HT1080 (cell line): ENCODE measurements around the gene PREB. TPM values are rescaled to one million over a fixed set of nuclear protein-coding genes. Genes with fewer than 3 reads are reported as not detected.
"Not testable (repeated sequence)": the region's sequence is repeated elsewhere in the genome, so short reads cannot be mapped to it uniquely, and the experiment has no call there.

Source experiments
- DNase-seq: peaks from one replicate; pipeline ENCODE4 v3.0.0-alpha.2; 2015; ENCODE audit warnings: low read depth
- total RNA-seq: library from RNA; depleted of rRNA; stranded (reverse); fragments of >200 nt; shearing (Covaris generic); gene quantifications from 2 replicates; pipeline ENCODE4 v1.2.3, GENCODE V29; 2014

Gene PREB
- total RNA-seq, 1 experiment from 2014 or later = 75.8 TPM

GRCh38 chr2:27128668-27129571 lies 5.5 kb downstream of the PREB start:
- no peak for DNase-seq

GRCh38 chr2:27127883-27128667 lies 6.4 kb downstream of the PREB start:
- no peak for DNase-seq

- DNase-seq = no peak
These were observed 8.2 kb downstream of the PREB start for GRCh38 chr2:27126252-27126710.

- no peak for DNase-seq
These were observed 9.3 kb downstream of the PREB start for GRCh38 chr2:27125104-27125503.

- no peak for DNase-seq
These were observed 10.9 kb downstream of the PREB start, which contains the start of gene ABHD1 for GRCh38 chr2:27123302-27124150. Gene ABHD1 (plus strand): TSS chr2:27123815. CDS start chr2:27123949, 134 bp downstream.

GRCh38 chr2:27122791-27123190 lies 11.6 kb downstream of the PREB start:
- DNase-seq = no peak

GRCh38 chr2:27121906-27122305 lies 12.5 kb downstream of the PREB start:
- no peak for DNase-seq

GRCh38 chr2:27119330-27119670 lies 15.1 kb downstream of the PREB start:
- not testable (repeated sequence) for DNase-seq

- no peak for DNase-seq
These were observed 15.7 kb downstream of the PREB start, which contains the start of gene CGREF1 for GRCh38 chr2:27118525-27119329. Gene CGREF1 (minus strand): TSS chr2:27119128. CDS start chr2:27104366, 14,762 bp downstream.

GRCh38 chr2:27117995-27118524 lies 16.4 kb downstream of the PREB start:
- no peak for DNase-seq

GRCh38 chr2:27115519-27115918 lies 18.9 kb downstream of the PREB start:
- DNase-seq = no peak

GRCh38 chr2:27111392-27112078 lies 22.9 kb downstream of the PREB start:
- DNase-seq = not testable (repeated sequence)

- DNase-seq = not testable (repeated sequence)
These were observed 23.7 kb downstream of the PREB start for GRCh38 chr2:27110603-27111352.

GRCh38 chr2:27109083-27109482 lies 25.4 kb downstream of the PREB start:
- DNase-seq = no peak

- no peak for DNase-seq
These were observed 26.2 kb downstream of the PREB start for GRCh38 chr2:27108221-27108620.

GRCh38 chr2:27105981-27106380 lies 28.5 kb downstream of the PREB start:
- no peak for DNase-seq

- DNase-seq = no peak
These were observed 32.1 kb downstream of the PREB start for GRCh38 chr2:27102329-27102728.

- DNase-seq = no peak
These were observed 34.4 kb downstream of the PREB start for GRCh38 chr2:27100036-27100435.
